CD1c-positive myeloid dendritic cell (primary cell): ENCODE results near the gene ASCL1.

Source experiments
- DNase-seq: peaks from one replicate; pipeline ENCODE4 v3.0.0-alpha.2; 2016; ENCODE audit errors: extremely low spot score

Gene ASCL1

DNA sequence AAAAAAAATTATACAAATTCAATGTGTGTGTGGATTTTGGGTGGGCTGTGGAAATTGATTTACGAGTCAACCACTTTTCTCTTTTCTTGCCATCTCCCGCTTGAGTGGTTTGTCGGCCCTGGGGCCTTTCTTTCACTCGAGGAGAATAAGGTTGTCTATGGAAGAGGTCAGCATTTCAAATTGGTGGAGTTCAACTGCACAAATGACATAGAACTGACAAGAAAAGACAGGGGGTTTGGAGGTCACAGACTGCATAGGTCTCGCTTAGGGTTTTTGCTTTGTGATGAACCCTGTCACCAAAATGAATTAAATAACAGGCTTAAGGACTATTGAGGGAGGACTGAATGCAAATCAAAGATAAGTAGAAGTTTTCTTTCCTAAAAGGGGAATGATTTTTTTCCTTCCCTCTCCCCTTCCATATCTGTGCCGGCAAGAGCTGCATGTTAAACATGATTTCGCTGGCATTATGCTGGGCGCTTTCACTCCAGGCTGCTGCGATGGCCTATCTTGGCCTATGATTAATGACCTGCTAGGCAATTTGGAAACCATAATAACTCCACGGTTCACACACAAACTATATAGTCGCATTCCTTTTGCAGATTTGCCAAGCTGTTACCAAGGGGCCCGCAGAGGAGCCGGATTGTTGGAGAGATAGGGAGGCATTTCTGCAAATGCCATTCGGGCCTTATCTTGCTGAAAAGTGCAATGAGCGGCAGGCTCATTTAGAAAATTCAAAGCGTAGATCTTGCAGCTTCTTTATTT lies 20.7 kb downstream of the ASCL1 start:
- no peak for DNase-seq

DNA sequence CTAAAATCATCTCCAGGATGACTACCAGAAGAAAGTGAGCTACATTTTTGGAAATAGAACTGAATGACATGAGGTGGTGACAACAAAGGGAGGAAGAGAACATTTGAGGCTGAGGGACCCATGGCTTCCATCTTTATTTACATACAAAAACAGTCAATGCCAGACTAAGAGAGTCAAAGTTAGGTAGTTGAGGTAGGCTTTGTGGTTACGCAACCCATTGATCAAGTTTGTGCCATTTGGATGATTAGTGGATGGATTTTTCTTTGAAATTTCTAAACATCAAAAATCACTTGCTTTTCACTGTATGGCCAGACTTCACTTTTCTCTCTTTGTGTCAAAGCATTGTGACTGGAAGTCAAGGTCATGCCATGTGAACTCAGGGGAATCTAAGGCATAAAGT lies 22.9 kb downstream of the ASCL1 start:
- no peak for DNase-seq

GRCh38 chr12:102990419-102990818 lies 32.9 kb downstream of the ASCL1 start:
- no peak for DNase-seq

DNA sequence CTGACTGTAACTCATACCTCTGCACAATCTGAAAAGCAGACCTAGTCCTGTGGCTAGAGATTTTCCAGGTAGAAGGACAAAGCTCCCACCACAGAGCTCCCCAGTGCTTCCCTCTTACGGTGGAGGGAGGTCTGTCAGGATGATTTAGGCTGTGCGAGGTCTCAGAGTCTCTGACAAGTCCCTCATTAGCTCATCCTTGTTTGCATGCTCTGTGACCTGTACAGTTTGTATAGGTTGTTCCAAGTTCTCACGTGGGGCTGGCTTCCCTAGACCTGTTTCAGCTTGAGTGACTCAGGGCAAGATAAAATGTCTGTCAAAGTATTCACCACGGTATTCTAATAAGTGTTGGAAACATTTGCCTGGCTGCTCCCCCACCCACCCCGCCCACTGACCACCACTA lies 34.8 kb downstream of the ASCL1 start:
- no peak for DNase-seq

- no peak for DNase-seq
Measured at GRCh38 chr12:102992720-102993119, 35.2 kb downstream of the ASCL1 start.

GRCh38 chr12:102993537-102993936 lies 36.1 kb downstream of the ASCL1 start:
- no peak for DNase-seq

DNA sequence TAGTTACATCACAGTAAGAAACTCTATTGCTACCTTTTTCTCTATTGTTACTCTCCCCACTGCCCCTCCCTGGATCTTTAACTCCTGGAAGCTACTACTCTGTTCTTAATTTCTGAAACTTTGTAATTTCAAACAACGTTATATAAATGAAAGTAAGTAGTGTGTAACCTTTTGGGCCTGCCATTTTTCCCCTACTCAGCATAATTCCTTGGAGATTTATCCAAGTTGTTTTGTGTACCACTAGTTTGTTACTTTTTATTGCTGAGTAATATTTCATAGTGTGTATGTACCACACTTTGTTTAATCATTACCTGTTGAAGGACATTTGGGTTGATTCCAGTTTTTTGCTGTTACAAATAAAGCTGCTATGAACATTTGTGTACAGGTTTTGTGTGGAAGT lies 37.9 kb downstream of the ASCL1 start:
- no peak for DNase-seq
